ENCODE data around the gene DACT2.
"Not testable (repeated sequence)": the region's sequence is repeated elsewhere in the genome, so short reads cannot be mapped to it uniquely, and the experiment has no call there.

DACT2 gene

DNA sequence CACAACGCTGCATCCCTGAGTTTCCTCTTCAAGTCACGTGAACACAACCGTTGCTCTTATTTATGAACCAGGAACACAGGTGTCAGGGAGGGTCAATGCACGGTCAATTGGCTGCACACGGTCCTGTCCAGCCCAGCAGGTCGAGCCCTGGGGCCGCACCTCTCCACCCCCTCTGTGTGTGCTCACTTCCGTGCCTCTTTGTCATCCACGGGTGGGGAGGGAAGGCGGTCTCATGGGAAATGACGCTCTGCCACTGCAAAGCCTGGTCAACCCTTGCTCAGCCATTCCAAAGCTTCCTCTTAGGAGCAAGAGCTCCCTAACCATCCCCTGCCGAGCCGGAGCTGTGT is 38.7 kb downstream of the DACT2 start:
- no peak for DNase-seq

DNA sequence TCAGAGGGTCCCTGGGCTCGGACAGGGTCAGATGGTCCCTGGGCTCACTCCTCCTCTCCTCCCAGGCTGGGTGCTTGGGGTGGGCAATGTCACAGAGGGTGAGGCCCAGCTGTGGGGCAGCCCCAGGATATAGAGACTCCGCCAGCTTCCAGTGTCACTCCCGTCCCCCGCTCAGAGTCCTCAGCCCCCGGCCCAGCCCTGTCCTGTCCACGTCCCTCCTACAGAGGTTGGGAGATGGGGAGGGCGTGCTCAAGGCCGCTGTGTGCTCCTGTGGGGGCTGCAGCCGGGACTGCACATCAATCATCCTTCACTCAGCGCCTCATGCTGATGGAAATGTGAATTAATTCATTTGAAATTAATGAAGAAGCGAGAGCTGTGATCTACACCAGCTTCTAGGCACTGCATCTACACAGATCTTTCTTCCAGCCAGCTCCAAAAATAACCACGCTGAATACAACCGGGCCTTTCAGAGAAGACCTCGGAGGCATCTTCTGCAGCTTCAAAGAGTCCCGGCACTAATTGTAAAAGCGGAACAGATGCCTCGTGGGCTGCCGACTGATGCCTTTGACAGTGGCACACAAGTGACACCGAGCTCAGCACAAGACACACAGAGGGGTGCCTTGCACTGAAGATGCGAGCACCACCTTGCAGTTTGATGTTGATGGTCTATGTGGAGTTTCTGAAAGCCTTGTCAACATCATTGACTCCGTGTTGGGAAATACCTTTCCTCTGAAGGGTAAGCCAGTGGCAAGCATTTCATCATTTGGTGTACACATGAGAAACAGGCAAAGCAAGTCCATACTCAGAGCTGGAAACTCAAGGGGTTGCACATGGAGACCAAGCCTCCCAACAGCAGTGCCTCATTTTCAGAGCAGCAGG is 39.3 kb downstream of the DACT2 start:
- no peak for DNase-seq

DNA sequence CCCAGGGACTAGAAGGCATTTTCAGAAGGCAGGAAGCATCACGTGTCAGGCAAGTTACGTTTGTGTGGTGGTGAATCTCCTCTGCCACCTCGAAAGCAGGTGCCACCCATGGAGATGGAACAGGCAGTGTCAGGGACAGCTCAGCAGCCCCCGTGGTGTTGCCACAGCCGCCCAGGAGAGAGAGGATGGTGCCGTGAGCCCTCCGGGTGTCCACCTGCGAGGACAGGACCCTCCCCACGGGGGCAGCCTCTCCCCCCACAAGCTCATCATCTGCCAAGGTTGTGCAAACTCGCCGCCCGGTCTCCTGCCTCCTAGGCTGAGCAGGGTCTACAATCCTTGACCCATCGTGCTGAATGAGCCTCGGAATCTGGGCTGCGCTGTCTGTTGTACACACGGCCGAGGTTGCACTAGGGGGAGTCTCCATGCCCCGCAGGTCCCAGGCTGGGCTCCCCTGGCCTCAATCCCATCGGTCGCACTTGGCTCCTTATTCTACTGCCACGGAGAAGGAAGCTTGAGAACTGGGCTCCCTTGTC is 40.1 kb downstream of the DACT2 start:
- no peak for DNase-seq

DNA sequence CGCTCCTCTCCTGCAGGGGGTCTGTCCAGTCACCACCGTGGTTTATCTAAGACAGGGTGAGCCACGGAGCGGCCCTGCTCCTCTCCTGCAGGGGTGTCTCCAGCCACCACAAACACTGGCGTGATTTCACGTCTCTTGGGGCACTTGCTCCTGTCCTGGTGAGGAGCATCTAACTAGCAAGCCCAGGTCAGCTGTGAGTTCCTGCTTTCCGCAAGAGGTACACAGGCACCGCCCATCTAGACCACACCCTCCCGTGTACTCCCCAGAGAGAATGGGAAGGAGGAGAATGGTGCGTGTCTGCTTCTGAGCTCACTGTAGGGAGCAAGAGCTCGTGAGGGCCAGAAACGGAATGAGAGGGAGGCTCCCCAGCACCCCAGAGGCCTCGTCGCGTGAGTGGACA is 40.7 kb downstream of the DACT2 start:
- DNase-seq, result no peak

DNA sequence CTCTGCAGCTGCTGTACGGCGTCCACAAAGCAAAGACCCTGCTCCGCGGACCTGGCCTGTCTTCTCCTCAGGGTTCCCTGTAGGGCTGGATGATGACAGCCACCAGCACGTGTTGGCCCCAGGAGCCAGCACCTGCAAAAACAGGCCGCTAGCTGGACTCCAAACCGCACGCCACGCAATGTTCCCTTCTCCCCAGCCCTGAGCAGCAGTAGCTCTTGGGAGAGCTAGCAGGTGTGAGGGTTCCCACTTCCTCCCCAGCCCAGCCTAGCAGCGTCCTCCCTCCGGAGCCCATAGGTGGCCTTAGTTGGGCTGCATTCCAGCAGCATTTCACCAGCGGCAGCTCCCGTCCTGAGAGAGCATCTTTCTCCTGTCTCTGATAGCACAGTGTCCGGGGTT is 42.3 kb downstream of the DACT2 start:
- DNase-seq, result no peak

DNA sequence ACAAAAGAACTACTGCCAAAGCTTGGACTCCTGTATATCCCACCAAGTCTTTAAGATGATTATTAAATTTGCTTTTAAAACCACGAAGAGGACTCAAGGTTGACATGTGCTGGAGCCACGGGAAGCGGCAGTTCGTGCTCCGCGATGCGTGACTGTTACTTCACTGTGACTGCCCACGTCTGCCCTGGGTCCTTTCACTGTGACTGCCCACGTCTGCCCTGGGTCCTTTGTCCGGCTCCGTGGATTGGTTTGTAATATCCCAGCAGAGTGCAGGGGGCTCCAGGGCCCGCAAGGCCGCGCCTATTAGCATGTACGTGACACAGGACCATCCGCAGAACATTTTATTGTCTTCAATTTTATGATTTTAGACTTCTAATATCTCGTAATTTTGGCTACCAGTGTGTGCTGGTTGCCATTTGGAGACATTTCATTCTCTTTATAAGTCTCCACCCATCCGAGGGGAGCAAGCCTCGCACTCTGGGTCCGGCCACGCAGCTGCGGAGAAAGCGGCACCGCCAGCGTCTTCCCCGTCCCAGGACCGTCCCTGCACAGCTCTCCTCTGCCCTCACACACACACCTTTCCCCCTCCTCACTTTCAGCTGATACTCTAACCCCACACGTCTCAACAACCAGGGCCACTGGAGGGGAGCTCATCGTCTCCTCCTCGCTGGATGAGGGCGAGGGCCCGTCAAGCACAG is 42.9 kb downstream of the DACT2 start:
- no peak for DNase-seq

DNA sequence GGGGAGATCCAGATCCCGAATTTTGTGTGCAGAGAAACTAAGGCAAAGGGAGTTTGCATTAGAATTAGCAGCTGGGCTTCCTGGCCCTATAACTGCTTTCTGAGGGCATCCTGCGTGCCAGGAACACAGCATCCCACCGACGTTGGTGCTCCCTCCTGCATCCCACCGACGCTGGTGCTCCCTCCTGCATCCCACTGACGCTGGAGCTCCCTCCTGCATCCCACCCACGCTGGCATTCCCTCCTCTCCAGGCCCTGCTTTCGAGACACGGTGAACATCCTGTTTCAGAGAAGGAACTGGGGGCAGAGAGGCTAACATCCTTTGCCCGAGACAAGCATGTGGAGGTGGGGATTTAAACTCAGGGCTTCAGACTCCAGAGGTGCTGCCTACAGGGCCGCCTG is 44.4 kb downstream of the DACT2 start:
- no peak for DNase-seq

DNA sequence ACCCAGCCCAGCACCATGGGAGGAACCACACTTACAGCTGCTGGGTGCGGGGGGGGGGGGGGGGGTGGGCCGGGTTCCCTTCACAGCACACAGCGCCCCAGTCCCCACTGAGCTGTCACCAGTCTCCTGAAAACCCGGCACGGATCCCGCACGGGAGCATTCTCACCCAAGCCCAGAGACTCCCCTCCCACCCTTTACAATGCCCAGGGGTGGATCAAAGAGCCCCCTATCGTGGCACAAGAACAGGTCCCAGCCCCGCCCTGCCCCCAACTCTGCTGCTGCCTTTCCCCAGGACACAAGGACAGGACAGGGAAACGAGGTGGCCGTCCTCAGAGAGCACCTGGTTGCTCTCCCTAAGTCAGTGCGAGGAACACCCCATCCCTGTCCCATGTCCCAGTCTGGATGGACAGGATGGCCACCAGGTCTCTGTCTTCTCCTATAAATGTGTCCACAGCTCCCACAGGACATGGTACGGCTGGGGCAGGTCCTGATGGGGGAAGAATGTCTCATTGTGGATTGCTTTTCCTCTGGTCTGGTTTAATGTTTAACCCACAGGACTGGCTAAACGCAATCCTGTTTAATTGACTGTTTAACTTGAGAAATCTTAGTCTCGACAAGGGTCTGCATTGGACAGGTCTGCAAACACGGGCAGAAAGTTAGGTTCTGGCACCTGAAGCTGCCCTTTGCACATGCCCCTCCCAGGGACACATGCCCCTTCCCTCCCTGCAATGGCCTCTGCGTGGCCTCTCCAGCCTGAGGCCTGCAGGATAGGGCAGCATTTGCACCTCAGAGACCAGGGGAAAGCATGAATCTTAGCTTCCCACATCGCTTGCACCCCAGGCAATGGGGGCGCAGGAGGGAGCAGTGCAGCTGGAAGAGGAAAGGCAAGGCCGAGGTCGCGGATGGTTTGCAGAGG is 45.3 kb downstream of the DACT2 start:
- DNase-seq, result no peak

DNA sequence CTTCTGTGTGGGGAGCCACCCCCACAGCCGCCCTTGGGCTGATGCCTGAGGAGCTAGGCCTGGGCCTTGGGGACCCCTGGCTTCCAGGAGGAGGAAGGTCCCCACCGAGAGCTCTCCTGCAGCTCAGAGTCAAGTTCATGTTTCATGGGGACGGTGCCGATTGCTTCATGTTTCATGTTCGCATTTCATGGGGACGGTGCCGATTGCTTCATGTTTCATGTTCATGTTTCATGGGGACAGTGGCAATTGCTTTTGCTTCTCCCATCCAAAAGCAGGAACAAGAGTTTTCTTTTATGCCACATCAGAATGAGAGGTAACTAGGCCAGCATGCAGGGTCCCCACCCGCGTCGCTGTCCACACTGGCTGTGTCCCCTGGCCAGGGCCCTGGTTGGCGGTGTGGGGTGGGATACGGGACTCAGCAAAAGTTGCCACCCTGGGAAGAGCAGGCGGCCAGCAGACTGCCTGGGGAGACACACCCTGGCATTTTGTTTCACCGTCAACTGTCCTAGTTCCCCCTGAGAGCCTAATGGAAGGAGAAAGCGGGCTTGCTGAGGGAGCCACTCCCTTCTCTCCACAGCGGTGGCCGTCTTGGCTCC is 46.0 kb downstream of the DACT2 start:
- no peak for DNase-seq

DNA sequence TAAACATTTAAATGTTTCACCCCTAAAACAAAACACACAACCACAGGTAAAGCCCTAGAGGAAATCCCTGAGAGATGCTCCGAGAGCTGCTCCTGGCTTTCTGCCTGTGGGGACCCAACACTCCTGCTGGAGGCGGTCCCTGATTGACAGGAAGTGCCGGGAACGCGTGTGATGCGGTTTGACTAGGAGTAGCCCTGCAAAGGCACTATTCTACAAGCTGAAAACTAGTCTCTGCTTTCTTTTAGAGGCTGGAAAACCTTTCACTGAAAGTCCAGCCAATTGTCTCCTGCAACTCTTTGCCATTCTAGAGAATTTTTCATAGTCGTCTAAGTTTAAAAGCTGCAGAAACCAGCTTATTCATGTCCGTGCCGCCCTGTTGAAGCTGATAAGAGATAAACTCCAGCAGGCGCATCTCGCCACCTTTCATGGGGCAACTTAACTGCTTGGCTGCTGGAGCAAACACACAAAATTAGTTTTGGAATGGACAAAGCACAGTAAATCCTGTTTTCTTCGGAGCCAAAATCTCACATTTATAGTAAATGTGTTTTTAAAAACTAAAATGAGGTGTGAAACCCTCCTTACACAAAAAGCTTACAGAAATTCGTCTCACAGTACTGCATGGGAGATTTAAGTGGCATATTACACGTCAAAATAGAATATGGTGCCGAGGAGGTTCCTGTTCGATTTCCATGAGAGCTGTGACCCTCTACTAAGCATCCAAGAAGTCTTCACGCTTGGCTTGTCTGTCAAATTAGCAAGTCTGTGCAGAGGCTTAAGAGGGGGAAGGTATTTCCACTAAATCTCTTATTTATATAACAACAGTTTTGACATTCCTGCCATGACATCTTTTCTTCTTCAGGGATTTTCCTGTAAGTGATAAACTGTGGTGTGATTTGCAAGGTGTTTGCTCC is 46.9 kb downstream of the DACT2 start:
- DNase-seq, result no peak

DNA sequence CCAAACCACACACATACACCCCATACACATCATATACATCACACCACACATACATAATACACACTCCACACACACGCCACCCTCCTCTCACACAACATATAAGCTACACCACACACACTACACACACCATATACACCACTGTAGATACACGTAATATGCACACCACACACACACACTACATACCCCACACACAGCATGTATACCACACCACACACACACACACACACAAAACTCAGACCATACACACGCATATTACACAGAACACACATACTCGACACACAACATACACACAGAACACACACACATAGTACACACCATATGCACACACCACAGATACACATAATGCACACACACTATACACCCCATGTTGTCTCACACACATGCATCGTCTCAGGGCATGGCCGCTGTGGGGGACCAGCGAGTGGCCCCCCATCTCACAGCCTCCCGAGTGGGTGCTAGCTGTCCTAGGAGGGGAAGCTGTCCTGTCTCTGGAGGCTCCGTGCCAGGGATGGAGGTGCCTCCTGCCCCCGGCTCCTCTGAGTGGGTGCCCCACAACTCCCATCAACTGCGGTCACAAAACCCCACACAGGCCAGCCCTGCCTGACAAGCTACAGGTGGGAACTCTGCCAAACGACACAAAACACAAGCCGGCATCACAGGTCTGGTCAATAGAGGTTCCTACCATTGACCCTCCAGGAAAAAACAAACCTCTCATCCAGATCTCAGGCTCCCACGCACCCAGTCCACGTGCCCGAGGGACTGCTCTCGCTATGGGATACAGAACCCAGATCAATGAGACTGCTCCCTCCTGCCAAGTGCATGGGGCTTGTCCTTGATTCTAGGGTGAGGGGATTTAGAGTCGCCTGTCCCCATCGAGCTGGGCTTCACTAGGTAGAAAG is 49.1 kb downstream of the DACT2 start:
- no peak for DNase-seq

DNA sequence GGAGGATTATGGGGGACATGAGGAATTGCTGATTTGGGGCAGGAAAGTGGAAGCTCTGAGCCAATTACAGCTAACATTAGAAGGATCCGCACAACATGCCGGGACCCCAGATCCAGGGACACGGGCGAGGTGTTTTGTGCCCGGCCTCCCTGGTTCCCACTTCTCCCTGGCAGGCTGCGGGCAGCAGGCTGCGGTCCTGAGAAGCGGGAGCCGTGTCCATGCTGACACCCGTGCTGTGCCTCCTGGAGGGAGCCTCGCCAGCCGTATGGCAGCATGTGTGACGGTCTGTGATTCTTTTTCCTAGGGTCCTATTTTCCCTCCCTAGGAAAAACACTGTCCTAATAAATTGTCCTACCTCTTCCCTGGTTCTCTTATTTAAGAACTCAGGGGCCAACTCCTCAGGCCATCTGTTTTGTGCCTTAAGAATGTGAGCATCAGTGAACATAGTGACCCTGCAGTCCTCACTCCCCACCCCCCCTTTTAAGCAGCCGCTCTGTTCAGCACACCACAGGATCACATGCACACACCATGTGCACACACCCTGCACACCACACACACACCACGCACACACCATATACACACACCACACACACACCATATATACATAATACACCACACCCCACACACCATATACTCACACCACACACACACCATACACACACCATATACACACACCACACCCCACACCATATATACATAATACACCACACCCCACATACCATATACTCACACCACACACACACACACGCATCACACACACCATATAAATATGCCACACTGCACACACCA is 49.9 kb downstream of the DACT2 start:
- DNase-seq, result no peak

DNA sequence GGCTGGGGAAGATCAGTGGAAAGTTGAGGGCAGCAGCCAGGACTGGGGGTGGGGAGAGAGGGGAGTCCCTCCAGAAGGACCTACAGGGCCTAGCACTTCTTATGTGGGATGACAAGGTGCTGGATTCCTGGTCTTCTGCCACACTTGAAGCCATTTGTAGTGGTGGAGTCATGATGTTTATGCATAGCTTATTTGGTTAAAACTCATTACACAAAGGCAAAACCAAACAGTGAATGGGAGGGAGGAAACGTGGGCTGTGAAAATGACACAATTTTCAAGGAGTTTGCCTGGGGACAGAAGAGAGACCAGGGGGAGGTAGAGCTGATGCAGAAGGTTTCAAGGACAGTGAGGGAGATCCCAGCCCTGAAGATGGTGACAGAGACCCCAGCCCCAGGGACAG is 50.8 kb downstream of the DACT2 start:
- no peak for DNase-seq

DNA sequence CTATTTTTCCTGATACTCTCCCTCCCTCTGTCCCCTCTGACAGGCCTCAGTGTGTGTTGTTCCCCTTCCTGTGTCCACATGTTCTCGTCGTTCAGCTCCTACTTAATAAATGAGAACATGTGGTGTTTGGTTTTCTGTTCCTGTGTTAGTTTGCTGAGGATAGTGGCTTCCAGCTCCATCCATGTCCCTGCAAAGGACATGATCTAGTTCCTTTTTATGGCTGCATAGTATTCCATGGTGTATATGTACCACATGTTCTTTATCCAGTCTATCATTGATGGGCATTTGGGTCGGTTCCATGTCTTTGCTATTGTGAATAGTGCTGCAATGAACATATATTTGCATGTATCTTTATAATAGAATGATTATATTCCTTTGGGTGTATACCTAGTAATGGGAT is 51.8 kb downstream of the DACT2 start:
- not testable (repeated sequence) for DNase-seq

DNA sequence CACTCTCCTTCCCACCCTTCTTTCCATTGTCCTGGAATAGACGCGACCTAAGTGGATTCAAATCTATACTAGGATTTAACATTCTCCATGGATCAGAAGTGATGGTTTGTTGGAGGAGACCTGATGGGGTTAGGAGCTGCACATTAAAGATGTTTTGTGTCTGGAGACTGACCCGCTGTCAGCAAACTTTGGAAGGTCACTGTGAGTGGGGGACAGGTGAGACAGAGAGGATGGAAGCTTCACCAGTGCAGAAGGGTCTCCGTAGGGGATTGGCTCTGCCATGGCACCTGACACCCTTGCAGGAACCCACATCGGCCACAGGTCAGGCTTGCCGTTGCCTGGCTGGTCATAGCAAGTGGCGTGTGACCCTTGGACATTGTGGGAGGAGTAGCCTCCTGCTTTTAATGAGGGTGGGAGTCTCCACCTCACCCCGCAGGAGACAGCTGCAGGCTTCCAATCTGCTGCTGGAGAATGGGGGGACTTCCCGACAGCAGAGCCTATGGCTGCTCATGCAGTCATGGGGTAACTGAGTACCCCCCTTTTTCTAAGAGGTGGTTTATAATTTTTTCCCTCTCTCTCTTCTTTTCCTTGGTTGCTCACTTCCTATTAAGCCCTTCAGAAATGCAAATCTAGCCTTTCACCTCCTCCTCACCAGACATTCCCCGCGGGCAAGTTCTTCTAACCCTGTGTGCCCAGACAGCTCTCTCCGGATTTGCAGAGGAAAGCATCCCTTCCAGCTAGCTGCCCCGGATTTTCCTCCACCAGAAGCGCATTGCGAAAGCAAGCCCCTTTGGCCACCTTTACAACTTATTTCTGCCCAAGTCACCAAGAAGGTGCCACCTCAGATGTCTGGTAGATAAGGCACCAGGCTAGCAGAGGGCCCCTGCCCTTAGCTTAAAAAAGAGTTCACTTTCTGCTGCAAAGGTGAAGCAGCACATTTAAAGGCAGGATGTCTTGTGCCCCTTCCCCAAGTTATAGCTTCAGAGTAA is 53.5 kb downstream of the DACT2 start:
- no peak for DNase-seq

DNA sequence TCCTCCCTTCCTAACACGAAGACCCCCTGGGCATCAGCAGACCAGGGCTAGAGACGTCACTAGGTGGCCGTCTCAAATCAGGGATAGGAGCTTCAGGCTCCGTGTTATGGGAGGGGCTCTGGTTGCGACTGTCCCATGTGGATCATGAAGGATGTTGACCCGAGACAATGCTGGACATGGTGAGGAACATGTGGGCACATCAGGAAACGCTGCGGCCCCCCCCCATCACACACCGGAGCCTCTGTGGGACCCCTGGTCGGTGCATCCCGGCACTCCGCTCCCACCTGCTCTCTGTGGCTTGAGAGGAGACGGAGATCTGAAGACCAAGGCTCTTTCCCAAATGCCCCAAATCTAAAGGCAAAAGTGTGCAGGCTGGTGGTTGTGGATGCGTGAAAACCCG is 54.2 kb downstream of the DACT2 start:
- no peak for DNase-seq

DNA sequence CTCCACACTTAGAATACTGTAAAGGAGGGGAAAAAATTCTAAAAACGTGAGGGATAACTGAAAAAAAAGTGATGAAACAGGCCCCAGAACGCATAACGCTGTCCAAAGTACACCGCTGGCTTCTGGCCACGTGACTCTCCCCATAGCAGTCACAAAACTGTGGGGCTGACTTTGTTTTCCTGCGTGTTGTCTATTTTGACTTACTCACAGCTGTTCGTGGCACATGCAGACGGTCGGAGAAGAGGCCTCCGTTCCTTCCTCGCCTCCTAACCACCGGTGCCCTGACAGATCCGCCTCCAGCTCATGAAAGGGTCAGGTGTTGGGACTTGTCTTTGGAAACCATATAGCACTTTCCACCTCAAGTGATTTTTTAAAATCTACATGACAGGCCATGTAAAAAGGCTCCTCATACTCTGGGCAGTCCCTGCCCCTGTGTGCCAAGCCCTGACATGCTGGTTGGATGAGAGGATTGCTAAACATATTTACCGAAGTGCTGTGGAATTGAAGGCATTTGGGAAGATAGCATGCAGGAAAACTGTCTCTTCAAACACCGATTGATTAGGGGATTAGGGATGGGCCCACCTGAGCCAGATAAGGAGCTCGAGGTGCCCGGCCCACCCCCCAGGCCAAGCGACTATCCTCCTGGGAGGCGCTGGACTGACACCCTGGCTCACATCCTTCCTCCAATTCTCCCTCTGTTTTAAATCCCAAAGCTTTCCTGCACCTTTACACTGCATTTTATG is 54.8 kb downstream of the DACT2 start:
- DNase-seq, result no peak

All from activated CD4-positive, alpha-beta T cell treated with anti-CD3 and anti-CD28 coated beads, Interleukin-2, amount 50 U/mL, for 48 hours (primary cell).